NCI-H2227 (cell line): ENCODE results near the gene PON3.

Experiments used
- DNase-seq: peaks from one replicate; lab custom pipeline; 2025; ENCODE audit not compliant: unreplicated experiment; lab: John Stamatoyannopoulos, UW

Gene PON3

GRCh38 chr7:95396136-95397032 is at the start of gene PON3:
Gene PON3 (minus strand): TSS chr7:95396375. CDS start chr7:95396350, 25 bp downstream.
- DNase-seq, result peak; percentile 85

GRCh38 chr7:95444796-95445195 is 48.6 kb upstream of the PON3 start:
- no peak for DNase-seq

GRCh38 chr7:95441042-95441823 is 45.1 kb upstream of the PON3 start:
- no peak for DNase-seq

DNA sequence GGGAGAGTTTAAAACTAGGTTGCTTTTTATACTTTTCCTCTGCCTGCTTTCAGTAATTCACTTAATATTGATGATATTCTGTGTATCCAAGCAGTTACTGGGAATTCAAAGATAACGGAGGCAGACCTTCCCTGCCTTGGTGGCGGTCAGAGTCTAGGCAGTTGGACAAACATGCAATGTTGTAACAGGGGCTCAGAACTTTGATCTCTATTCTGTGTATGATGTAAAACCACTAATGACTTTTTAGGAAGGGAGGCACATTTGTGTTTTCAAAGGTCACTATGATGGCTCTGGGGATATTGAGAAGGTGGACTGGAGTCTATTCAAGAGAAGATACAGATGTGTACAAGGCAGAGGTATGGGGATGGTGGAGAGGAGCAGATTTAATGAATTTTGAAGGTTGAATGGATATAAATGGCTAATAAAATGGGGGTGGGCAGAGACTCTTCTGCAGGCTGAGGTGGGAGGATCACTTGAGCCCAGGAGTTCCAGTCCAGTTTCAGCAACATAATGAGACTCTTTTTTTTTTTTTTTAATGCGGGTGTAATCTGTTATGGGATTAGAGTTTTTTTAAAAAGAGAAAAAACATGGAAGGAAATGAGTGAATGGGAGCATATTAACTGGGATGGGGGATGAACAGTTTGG is 44.3 kb upstream of the PON3 start:
- DNase-seq, result no peak

DNA sequence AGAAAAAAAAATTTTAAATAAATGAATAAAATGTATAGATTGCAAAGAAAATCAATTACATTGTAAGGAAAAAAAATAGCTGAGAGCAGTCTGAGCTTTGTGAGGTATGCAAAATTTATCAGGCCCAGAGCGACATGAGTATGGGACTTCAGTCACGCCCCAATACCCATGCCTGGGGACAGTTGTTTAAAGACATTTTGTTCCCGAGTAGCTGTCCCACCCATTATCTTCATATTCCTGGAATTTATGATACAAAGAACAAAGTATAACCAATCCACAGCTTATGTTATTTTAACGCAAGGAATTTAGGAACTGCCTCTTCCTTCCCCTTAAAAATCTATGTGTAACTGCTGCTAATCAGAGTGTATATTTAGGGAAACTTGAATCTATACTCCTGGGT is 40.2 kb upstream of the PON3 start:
- DNase-seq, result no peak

- DNase-seq, result no peak
These were observed 39.2 kb upstream of the PON3 start for GRCh38 chr7:95435422-95435780.

- peak; percentile 92 for DNase-seq
These were observed 38.6 kb upstream of the PON3 start, which contains the start of gene PON2 for GRCh38 chr7:95434557-95435421. Gene PON2 (minus strand): TSS chr7:95435028. CDS start chr7:95434951, 77 bp downstream.

GRCh38 chr7:95433952-95434556 is 37.9 kb upstream of the PON3 start:
- DNase-seq, result no peak

DNA sequence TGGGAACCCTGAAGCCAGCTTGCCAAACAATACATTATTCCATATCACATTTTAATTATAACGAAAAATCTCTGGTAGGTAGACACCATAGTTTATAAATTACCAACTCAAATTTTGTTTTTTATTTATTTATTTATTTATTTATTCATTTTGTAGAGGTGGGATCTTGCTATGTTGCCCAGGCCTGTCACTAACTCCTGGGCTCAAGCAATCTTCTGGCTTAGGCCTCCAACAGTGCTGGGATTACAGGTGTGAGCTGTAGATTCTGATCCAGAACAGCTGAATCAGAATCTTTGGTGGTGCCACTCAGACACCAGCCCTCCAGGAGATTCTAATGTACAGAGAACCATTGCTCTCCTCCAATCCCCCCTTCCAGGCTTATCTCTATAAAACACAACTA is 37.0 kb upstream of the PON3 start:
- no peak for DNase-seq

DNA sequence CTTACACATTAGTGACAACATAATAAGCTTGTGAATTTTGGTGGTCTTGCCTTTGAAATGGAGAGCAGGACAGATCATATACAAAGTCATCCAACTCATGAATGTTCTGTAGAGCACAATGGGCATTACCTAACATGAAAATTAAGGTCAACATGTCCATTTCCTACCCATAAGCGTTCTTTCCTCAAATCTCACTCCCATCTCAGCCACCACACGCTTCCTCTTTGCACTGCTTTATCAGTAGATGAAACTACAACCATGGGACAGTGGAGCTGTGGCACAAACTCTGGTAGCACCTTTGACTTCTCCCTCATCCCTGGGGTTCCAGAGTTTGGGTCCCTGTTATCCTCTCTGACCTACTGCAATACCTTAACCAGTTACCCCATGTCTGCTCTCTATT is 36.4 kb upstream of the PON3 start:
- no peak for DNase-seq

GRCh38 chr7:95430864-95431263 is 34.7 kb upstream of the PON3 start:
- DNase-seq, result no peak

DNA sequence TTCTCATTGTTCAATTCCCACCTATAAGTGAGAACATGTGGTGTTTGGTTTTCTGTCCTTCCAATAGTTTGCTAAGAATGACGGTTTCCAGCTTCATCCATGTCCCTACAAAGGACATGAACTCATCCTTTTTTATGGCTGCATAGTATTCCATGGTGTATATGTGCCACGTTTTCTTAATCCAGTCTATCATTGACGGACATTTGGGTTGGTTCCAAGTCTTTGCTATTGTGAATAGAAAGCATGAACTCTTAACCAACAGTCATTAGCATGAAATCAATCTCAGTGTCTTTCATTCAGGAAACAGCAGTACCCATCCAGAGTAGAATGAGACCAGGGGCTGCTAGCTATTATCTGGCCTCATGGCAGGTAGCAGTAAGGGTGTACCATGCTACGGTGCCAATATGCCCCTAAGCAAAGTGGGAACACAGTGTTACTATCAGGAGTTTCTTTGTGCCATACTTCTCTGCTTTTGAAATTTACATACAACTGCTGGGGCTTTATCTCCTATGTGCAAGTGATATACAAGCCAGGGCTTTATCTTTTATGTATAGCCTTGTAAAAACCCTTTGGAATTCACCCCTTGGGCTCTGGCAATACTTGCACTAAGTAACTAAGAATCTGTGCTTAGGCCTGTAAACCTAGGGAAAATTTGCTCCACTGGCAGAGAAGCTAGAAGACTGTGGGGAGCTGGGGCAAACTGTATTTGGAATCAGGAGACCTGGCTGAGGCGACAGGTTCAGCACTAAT is 33.2 kb upstream of the PON3 start:
- DNase-seq, result no peak

DNA sequence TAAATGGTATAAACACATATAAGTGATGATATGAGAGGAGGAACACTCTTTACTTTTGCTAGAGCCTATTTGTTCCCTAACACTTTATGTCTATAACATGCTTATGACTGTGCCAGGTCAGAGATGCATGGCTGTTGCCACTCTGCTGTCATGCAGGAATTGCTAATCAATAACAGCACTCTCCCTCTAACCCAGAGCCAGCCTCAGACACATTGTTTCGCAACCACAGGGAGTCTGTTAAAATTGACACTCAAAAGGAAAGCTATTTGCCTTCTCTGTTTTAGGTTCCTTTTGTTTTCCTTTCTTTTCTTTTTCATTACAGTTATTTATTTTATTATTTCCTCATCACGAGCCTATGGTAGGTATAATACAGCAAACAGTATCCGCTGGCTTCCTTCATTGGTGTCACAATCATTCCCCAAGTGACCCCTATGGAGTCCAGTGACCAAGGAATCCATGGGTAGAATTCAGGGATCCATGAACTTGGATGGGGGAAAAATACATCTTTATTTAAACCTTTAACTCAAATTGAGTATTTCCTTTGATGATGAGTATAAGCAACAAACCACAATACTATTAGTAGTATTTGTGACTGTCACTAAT is 31.8 kb upstream of the PON3 start:
- no peak for DNase-seq

DNA sequence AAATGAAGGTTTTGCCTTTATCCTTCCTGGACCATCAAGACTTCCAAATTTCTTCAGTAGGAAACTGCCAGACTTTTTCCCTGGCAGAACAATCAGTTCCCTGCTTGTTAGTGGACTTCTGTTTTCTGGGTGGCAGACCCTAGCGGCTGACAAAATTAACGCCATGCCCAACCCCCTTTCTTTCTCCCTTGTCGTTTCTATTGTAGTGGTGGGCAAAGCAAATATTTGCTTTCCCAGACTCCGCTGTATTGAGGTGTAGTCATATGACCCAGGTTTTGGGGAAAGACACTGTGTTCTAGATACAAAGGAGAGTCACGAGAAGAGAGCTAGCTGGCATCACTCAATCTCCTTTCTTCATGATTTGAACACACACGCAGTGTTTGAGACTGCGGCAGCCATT is 31.0 kb upstream of the PON3 start:
- peak; percentile 28 for DNase-seq

DNA sequence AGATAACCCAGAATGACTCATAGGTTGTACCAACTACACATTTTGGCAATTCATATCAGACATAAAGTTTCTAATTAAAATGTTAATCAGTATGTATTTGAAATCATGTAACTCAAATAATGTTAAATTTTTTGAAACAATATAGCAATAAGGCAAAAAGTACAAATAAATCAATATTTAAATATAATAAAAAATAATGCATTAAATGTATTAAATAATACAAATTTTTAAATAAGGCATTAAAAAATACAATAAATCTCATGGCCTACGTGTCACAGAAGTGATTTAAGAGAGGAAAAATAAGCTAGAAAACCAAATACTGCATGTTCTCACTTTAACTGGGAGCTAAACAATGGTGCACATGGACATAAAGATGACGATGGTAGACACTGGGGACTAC is 29.5 kb upstream of the PON3 start:
- no peak for DNase-seq

DNA sequence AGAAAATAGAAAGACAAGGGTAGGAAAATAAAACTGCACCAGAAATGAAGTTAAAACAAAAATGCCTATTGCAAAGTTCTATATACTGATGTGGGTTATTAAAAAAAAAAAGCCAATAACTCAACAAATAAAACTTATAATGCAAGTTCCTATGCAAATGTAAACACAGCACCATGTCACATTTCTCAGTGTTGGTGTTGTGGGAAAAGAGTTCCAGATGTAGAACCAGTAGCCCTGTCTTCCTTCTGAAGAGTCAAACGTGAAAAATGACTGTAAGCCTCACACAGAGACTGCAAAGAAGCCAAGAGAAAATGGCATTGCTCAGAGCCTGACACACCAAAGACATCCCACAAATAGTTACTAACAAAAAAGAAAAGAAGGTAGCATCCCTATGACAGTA is 28.5 kb upstream of the PON3 start:
- no peak for DNase-seq

GRCh38 chr7:95421847-95422444 is 25.8 kb upstream of the PON3 start:
- no peak for DNase-seq

DNA sequence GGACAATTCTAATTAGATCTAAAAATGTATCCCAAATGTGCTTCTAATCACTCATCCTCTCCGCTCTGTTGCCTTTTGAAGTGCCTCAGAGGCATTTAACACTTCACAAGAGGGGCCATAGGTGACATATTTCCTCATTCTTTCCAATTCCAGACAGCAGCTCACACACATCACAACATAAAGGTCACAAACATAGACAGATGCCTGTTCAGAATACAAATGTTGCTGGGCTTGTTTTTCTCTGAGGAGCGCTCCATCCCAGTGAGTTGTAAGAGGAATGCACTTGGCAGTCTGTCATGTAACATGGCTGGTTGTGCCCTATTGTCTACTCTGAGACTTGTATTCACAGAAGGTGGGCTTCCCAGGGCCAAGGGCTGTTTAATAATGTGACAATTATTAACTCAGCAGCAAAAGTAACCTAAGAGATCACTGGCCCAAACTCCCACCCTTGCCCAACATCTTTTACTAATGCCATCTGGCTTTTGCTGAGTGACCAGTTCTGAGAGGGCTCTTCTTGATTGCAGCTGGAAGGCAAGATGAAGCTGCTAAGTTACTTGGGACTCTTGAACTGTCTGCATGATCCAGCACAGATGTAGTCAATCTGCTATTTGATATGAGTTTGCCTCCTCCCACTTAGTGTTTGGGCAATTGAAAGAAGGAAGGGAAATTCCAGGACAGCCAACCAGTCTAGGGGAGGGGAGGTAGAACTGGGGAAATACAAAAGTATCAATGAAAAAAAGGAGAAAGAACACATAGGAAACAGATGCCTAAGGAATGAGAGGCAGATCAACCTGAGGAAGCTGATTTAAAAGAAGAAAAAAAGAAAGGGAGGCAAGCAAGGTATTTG is 25.0 kb upstream of the PON3 start:
- peak; percentile 69 for DNase-seq
